ENCODE measurements around the gene RIMS1.

RIMS1 gene

DNA sequence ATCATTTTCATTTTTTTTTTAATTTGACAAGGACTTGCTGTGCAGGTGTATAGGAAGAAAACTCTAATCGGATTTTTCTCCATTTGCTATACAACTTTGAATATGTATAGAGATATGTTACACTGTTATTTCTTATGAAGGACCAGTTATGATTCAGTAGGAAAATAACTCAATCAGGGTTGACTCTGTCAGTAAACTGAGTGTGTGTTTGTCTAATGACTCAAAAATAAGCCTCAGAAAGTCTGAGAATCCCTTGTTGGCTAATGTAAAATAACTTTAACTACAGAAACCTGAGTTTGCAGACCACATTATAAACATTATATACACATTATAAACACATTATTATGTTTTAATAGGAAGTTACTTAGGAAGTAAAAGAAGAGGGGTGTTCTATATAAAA, 352.6 kb downstream of the RIMS1 start:
- DNase-seq (ENCODE audit: low read depth): peak; percentile 41

GRCh38 chr6:72245565-72245964, 359.2 kb downstream of the RIMS1 start:
- DNase-seq (ENCODE audit: low read depth): peak; percentile 15

- peak; percentile 3 for DNase-seq (ENCODE audit: low read depth)
Measured at GRCh38 chr6:72246926-72247325, 360.6 kb downstream of the RIMS1 start.

- DNase-seq (ENCODE audit: low read depth): peak; percentile 45
Measured at GRCh38 chr6:72248621-72249020, 362.3 kb downstream of the RIMS1 start.

GRCh38 chr6:72250664-72251063, 364.3 kb downstream of the RIMS1 start:
- DNase-seq (ENCODE audit: low read depth): peak; percentile 3

- peak; percentile 7 for DNase-seq (ENCODE audit: low read depth)
Measured at GRCh38 chr6:72260489-72260888, 374.1 kb downstream of the RIMS1 start.

DNA sequence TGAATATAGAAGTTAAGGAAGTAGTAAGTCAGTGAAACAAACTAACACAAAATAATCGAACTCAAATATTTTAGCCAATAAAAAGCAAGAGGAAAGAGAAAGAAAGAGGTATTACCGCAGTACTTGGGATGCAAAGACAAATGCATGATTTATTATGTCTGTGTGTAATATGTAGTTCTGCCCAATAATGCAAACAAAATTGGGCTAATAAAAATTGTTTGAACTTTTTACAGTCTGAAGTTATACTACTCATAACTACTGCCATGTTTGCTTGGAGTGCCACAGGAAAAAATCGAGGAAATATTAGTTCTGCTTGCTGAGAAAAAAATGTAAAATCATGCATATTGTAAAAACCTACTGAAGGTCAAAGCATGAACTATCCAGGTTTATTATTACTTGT, 375.2 kb downstream of the RIMS1 start:
- no peak for DNase-seq (ENCODE audit: low read depth)

DNA sequence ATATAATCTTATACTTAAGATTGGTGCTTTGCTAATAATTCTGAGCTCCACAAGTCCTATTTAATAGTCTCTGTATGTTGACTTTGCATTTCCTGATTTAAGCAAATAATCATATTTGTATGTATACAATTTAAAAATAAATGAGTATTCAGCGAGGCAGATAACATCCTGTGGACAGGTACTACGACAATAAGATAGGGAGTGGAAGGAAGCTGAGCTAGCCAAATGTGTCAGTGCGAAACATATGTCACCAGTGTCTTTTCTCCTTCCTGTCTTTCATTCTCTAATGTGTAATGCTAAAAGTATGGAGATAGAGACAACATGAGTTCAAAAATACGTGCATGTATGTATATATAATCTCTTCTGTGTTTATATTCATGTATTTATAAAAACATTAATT, 375.9 kb downstream of the RIMS1 start:
- no peak for DNase-seq (ENCODE audit: low read depth)

GRCh38 chr6:72267470-72267869, 381.1 kb downstream of the RIMS1 start:
- no peak for DNase-seq (ENCODE audit: low read depth)

DNA sequence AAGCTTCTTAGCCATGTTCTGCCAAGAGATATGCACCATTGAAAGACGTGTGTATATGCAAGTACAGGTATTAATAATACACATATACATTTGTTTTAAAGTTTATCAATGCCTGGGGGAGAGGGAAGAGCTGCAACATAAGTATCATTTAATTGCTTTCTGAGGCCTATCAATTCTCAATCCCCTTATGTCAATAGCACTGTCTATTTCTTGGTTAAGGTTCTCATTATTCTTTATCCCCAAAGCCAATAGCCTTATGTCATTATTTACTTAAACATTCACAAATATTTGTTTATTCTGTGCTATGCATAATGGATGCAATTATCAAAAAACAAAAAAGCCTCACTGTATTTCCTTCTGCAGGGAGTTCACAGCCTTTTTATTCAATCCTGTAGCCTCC, 385.2 kb downstream of the RIMS1 start:
- DNase-seq (ENCODE audit: low read depth): no peak

GRCh38 chr6:72272958-72273357, 386.6 kb downstream of the RIMS1 start:
- DNase-seq (ENCODE audit: low read depth): peak; percentile 81

DNA sequence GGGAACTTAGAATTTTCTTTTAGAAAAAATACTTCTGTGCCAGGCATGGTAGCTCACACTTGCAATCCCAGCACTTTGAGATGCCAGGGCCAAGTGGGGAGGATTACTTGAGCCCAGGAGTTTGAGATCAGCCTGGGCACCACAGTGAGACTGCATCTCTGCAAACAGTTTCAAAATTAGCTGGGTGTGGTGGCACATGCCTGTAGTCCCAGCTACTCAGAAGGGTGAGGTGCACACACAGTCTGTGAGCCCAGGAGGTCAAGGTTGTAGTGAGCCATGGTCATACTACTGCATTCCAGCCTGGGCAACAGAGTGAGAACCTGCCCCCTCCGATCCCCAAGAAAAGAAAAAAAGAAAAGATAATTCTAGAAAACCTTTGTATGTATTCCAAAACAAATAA, 389.5 kb downstream of the RIMS1 start:
- no peak for DNase-seq (ENCODE audit: low read depth)

DNA sequence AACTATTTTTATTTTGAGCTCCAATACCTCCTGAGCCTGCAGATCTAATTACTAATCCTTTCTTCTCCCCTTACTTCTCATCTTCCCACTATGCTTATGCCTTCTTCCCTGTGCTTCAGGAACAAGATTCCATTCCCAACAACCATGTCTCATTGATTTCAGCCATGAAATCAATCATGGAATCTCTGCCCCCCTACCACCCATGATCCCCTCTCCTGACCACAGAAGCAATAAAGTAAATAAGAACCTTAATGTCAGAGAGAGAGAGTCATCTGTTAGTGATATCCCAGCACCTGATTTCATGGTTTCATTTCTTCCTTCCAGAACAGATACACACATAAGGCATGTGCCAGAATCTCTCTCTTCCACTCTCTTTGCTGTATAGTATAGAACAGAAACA, 395.9 kb downstream of the RIMS1 start:
- DNase-seq (ENCODE audit: low read depth): no peak

DNA sequence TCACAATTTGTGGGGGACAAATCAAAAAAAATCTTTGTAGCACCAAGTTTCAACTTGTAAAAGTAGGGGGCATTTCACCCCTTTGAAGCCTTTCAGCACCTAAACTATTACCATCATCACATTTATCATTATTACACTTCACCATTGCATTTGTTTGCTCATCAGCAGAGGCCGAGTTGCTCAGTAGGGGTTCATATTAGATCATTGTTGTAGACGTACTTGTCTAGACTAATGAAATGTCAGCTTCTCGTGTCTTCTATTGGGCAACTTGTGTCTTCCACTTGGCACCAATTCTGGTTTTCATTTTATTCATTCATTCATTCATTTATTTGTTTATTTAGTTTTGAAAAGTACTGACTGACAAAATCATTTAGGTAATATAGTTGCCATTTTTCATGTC, 397.2 kb downstream of the RIMS1 start:
- no peak for DNase-seq (ENCODE audit: low read depth)

DNA sequence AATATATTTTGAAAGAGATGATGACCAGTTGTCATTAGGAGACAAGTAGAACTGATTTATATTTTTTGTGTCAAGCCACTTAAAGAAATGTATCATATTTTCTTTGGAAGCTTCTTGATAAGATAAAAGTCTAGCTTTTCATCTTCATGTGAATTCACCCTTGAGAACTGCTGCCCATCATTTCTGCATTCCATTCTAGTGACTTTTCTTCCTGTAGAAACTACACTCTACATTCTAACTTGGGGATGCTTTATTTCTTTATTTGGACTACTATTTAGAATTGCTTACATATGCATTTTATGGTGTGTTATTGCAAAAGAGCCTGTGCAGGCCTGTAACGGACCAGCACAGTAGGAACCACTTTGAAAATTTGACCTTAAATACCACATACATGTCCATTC, 400.6 kb downstream of the RIMS1 start:
- peak; percentile 81 for DNase-seq (ENCODE audit: low read depth)

DNA sequence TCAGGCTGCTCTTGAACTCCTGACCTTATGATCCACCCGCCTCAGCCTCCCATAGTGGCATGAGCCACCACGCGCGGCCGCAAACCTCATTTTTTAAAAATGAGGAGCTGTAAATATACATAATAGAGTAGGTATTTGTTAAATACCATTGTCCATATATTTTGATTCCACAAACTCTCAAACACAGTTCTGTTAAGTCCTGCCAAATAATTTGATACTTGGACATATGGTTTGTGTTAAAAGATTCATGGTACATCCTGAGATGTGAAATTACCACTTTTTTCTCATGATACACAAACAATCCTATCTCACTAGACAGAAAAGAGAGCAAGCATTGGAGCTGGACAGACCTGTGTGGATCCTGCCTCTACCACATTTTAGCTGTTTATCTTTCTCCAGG, 401.5 kb downstream of the RIMS1 start:
- peak; percentile 41 for DNase-seq (ENCODE audit: low read depth)

- DNase-seq (ENCODE audit: low read depth): no peak
Measured at GRCh38 chr6:72288592-72288991, 402.2 kb downstream of the RIMS1 start.

- DNase-seq (ENCODE audit: low read depth): no peak
Measured at GRCh38 chr6:72290620-72291019, 404.3 kb downstream of the RIMS1 start.

- no peak for DNase-seq (ENCODE audit: low read depth)
Measured at GRCh38 chr6:72296375-72296774, 410.0 kb downstream of the RIMS1 start.

DNA sequence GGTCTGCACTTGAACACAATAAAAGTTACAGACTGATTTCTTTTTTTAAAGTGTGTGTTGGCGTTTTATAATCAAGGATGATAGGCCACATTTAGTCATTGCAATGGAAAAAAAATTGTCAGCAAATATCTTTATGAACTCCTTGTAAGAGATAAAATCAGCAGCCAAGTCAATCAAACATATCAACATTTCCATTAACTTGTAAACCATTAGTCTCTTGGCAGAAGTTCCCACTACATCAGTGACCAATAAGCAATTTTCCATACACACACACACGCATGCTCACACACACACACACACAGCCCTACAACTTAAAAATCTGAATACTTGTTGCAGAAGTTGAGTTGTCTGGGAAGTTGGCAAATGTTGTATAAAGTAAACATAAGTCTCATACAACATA, 419.6 kb downstream of the RIMS1 start:
- DNase-seq (ENCODE audit: low read depth): no peak

DNA sequence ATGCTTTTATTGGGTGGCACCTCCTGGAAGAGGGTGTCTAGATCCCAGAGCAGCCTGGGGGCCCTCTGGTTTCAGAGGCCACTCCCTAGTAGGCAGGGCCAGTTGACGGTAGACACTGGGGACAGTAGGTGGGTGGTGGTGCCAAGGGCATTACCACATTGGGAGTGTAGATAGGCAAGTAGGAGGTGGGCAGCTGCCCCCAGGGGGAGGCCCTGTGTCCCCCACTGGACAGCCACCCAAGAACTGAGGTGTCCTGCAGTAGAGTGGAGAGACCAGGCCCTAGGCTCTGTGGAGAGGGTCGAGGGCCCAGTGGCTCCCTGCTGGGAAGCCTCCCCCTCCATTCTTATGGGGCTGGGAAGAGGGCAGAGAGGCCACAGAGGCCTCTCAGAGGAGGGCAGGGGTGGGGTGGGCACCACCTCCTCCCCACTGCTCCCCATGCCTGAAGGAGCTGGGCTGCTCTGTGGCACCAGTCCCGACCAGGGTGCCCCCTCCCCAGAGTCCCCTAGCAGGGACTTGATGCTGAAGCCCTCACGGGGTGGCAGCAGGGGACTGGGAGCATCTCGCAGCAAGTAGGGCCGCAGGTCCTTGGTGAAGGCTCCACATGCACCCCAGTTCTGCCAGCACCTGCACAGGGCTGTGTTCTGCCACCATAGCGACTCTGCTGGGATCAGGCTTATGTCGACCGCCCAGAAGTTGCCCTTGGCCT, 430.5 kb downstream of the RIMS1 start:
- DNase-seq (ENCODE audit: low read depth): no peak

GRCh38 chr6:72321788-72322187, 435.4 kb downstream of the RIMS1 start:
- peak; percentile 27 for DNase-seq (ENCODE audit: low read depth)

DNA sequence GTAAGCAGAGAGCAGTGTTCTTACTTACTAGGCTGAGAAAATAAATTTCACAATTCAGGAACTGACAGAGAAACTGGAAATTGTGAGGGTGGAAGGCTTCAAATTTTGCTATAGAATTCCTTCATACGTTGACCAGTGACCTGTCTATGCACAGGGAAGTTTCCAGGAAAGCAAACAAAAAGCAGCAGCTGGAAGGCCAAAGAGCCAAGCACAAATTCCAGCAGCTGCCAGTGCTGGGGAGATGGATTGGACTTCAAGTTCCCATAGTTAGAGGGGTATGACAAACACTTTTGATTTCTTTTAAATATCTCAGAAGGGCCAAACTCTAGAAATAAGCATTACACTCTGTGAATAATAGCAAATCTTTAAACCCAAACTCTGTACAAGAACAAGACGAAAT, 436.4 kb downstream of the RIMS1 start:
- DNase-seq (ENCODE audit: low read depth): no peak

- DNase-seq (ENCODE audit: low read depth): no peak
Measured at GRCh38 chr6:72324591-72324990, 438.2 kb downstream of the RIMS1 start.

GRCh38 chr6:72328775-72329174, 442.4 kb downstream of the RIMS1 start:
- DNase-seq (ENCODE audit: low read depth): peak; percentile 3
